Panc1 (cell line): Measurements from ENCODE around the gene HTRA3.

Source experiments
- POLR2AphosphoS5 ChIP-seq: IDR thresholded peaks from 2 replicates; pipeline ENCODE4 v1.6.1; 2012; ENCODE audit warnings: mild to moderate bottlenecking, low read depth, low read length, moderate library complexity
- TF ChIP-seq, protein P1 (sequence below): fragments of 450-650 bp; IDR thresholded peaks from 2 replicates; pipeline ENCODE4 v1.5.1; 2017; ENCODE audit warnings: mild to moderate bottlenecking
- TF ChIP-seq, protein P2 (sequence below), 2 experiments: IDR thresholded peaks; 2 replicates each; pipeline ENCODE4 v1.6.1; 2011 to 2012; ENCODE audit warnings: low read depth in 2 of 2, control low read depth in 1 of 2, low read length in 1 of 2, mild to moderate bottlenecking in 1 of 2, moderate library complexity in 1 of 2; ENCODE audit not compliant: insufficient read depth in 1 of 2

DNA sequence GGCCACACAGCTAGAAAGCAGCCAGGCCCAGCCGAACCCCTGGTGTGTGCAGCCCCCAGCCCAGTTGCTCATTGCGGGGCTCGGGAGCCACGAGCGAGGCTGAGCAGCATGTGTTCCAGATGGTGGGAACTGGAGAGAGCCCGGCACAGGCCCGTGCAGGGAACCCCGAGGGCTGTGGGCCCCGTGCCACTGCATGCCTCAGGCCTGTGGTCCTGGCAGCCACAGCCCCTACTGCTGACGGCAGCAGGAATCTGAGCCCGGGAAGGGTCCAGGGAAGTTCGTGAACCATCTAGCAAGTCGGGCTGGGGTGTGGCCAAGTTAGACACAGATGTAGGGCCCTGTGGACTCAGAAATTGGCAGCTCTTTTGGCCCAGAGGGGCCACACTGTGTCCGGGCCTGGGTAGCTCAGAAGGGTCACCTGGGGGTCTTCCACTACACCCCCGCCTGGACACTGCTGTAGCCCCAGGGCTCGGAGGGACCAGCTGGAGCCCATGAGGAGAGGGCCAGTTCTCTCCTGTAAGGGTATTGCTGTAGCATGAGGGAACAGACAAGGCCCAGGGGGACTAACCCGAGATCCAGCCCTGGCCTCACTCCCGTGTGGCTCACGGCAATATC lies 12.1 kb downstream of the HTRA3 start:
- TF ChIP-seq, protein P1, sequence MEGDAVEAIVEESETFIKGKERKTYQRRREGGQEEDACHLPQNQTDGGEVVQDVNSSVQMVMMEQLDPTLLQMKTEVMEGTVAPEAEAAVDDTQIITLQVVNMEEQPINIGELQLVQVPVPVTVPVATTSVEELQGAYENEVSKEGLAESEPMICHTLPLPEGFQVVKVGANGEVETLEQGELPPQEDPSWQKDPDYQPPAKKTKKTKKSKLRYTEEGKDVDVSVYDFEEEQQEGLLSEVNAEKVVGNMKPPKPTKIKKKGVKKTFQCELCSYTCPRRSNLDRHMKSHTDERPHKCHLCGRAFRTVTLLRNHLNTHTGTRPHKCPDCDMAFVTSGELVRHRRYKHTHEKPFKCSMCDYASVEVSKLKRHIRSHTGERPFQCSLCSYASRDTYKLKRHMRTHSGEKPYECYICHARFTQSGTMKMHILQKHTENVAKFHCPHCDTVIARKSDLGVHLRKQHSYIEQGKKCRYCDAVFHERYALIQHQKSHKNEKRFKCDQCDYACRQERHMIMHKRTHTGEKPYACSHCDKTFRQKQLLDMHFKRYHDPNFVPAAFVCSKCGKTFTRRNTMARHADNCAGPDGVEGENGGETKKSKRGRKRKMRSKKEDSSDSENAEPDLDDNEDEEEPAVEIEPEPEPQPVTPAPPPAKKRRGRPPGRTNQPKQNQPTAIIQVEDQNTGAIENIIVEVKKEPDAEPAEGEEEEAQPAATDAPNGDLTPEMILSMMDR: no peak
- TF ChIP-seq, protein P2, sequence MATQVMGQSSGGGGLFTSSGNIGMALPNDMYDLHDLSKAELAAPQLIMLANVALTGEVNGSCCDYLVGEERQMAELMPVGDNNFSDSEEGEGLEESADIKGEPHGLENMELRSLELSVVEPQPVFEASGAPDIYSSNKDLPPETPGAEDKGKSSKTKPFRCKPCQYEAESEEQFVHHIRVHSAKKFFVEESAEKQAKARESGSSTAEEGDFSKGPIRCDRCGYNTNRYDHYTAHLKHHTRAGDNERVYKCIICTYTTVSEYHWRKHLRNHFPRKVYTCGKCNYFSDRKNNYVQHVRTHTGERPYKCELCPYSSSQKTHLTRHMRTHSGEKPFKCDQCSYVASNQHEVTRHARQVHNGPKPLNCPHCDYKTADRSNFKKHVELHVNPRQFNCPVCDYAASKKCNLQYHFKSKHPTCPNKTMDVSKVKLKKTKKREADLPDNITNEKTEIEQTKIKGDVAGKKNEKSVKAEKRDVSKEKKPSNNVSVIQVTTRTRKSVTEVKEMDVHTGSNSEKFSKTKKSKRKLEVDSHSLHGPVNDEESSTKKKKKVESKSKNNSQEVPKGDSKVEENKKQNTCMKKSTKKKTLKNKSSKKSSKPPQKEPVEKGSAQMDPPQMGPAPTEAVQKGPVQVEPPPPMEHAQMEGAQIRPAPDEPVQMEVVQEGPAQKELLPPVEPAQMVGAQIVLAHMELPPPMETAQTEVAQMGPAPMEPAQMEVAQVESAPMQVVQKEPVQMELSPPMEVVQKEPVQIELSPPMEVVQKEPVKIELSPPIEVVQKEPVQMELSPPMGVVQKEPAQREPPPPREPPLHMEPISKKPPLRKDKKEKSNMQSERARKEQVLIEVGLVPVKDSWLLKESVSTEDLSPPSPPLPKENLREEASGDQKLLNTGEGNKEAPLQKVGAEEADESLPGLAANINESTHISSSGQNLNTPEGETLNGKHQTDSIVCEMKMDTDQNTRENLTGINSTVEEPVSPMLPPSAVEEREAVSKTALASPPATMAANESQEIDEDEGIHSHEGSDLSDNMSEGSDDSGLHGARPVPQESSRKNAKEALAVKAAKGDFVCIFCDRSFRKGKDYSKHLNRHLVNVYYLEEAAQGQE (IDR thresholded peaks at IDR 0.05; ENCODE audit: insufficient read depth in 1 of 2, low read depth in 2 of 2, low read length in 1 of 2): no peak
- no peak for TF ChIP-seq POLR2AphosphoS5
